Breast epithelium (tissue), 3 donors: ENCODE measurements around the gene RCBTB1.

Experiments used
- CTCF ChIP-seq, 3 donors: fragments of 450-650 bp; IDR thresholded peaks; one replicate each; pipeline ENCODE4 v1.5.1; 2016 to 2017; ENCODE audit warnings: antibody characterized with exemption in 3 of 3, mild to moderate bottlenecking in 3 of 3, moderate library complexity in 3 of 3
- POLR2A ChIP-seq: fragments of 450-650 bp; IDR thresholded peaks from one replicate; pipeline ENCODE4 v1.6.1; 2016; ENCODE audit warnings: antibody characterized with exemption, mild to moderate bottlenecking, moderate library complexity

GRCh38 chr13:49546561-49546960, 38.8 kb downstream of the RCBTB1 start:
- TF ChIP-seq CTCF (IDR thresholded peaks at IDR 0.05) (no peak), POLR2A (no peak)
